BE2C (cell line): ENCODE results near the gene CLEC16A.
A peak's percentile ranks its signal among the peaks of the same experiment; 100 is the strongest.

Experiments
- DNase-seq: peaks from one replicate; pipeline ENCODE4 v3.0.0-alpha.2; 2020
- H3K27me3 ChIP-seq: fragments of 250-450 bp; sonication (Bioruptor Pico); 2 replicates; pipeline ENCODE4 v1.5.1; 2020; ENCODE audit warnings: mild to moderate bottlenecking
- H3K36me3 ChIP-seq: fragments of 250-450 bp; sonication (Bioruptor Pico); 2 replicates; pipeline ENCODE4 v1.5.1; 2020; ENCODE audit warnings: mild to moderate bottlenecking
- H3K4me1 ChIP-seq: fragments of 250-450 bp; sonication (Bioruptor Pico); 2 replicates; pipeline ENCODE4 v1.5.1; 2020
- H3K4me3 ChIP-seq: 2 replicates; pipeline ENCODE4 v1.5.1; 2011; ENCODE audit warnings: low read depth, low read length
- H3K9me3 ChIP-seq: fragments of 250-450 bp; sonication (Bioruptor Pico); 2 replicates; pipeline ENCODE4 v1.5.1; 2020
- TF ChIP-seq, protein P1 (sequence below): IDR thresholded peaks from 2 replicates; pipeline ENCODE4 v1.5.1; 2012; ENCODE audit warnings: mild to moderate bottlenecking, low read depth, low read length

Gene CLEC16A

GRCh38 chr16:11150190-11150589 lies 205.8 kb downstream of the CLEC16A start:
- no peaks in the 10 kb centered on the region for H3K27me3 ChIP-seq
- H3K36me3 ChIP-seq: no peaks in the 10 kb centered on the region
- TF ChIP-seq, protein P1, sequence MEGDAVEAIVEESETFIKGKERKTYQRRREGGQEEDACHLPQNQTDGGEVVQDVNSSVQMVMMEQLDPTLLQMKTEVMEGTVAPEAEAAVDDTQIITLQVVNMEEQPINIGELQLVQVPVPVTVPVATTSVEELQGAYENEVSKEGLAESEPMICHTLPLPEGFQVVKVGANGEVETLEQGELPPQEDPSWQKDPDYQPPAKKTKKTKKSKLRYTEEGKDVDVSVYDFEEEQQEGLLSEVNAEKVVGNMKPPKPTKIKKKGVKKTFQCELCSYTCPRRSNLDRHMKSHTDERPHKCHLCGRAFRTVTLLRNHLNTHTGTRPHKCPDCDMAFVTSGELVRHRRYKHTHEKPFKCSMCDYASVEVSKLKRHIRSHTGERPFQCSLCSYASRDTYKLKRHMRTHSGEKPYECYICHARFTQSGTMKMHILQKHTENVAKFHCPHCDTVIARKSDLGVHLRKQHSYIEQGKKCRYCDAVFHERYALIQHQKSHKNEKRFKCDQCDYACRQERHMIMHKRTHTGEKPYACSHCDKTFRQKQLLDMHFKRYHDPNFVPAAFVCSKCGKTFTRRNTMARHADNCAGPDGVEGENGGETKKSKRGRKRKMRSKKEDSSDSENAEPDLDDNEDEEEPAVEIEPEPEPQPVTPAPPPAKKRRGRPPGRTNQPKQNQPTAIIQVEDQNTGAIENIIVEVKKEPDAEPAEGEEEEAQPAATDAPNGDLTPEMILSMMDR: no peak
- H3K9me3 ChIP-seq: no peaks in the 10 kb centered on the region
- no peak for DNase-seq
- H3K4me3 ChIP-seq: no peak overlapping the region
- peaks cover 16% of the 10 kb centered on the region for H3K4me1 ChIP-seq

DNA sequence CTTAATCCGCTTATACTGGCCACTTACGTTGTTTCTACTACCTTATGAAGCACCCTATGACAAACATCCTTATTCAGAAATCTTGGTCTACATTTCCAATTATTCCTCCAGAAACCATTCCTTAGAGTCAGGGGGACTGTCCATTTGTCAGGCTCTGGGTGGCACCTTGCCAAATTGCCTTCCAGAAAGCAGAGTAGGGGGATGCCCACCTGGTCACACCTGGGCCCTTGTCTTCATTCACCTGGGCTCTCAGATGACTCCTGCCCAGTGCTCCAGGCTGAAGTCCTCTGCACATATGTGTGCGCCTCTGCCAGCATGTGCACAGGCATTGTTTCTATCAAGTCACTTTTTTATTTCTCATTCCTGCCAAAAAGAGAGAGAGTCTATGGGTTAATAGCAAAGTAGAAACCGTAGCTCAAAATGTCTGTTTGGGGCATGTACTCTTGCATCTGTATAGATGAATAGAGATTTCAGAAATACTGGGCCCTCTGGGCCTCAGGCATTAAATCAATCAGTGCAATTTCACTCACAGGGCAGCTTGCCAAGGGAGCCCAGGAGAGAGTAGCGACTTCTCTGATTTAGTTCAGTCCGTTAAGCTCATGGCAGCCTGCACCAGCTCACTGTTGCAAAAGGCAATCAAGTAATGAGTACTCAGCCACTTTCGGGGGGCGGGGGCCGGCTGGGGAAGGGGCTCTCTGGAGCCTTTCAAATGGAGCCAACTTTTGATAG lies 207.0 kb downstream of the CLEC16A start:
- no peaks in the 10 kb centered on the region for H3K27me3 ChIP-seq
- peak overlapping the region; percentile 29 for H3K4me3 ChIP-seq
- DNase-seq: peak; percentile 86
- no peaks in the 10 kb centered on the region for H3K9me3 ChIP-seq
- TF ChIP-seq, protein P1: no peak
- H3K4me1 ChIP-seq: peaks cover 16% of the 10 kb centered on the region
- H3K36me3 ChIP-seq: no peaks in the 10 kb centered on the region

GRCh38 chr16:11151885-11152629 lies 207.7 kb downstream of the CLEC16A start:
- Histone ChIP-seq H3K9me3 (no peaks in the 10 kb centered on the region), H3K4me3 (peak overlapping the region; percentile 29), H3K36me3 (no peaks in the 10 kb centered on the region), H3K27me3 (no peaks in the 10 kb centered on the region), H3K4me1 (peaks cover 16% of the 10 kb centered on the region)
- TF ChIP-seq, protein P1: no peak
- peak; percentile 59 for DNase-seq

DNA sequence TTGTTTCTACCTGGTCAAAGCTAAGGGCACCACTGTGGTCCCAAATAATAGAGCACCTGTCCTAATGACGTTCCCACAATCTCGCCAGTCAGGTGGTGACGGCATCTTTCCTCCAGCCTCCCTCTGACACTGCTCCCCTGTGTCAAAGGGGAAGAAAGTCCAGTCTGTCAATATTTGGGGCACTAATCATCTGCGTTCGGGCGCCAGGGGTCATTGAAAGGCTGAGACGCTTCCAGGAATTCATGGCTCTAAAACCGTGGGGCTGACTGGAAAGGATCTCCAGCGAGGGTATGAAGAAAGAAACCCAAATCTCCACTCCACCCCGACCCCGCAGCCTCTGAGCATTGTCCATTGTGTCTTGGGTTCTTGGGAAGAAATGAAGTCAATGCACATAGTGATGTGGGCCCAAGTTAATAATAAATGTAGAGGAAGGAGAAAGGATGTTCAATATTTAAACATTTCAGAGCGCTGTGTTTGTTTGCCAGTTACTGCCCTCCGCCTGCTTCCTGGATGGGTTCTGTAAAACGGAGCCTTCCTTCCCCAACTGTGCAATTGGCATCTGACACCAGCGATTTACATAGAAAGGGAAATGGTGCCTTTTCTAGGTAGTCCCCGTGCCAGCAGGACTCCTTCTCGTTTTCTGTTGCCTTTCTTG lies 208.4 kb downstream of the CLEC16A start:
- H3K27me3 ChIP-seq: no peaks in the 10 kb centered on the region
- H3K4me3 ChIP-seq: no peak overlapping the region
- peaks cover 16% of the 10 kb centered on the region for H3K4me1 ChIP-seq
- H3K36me3 ChIP-seq: no peaks in the 10 kb centered on the region
- H3K9me3 ChIP-seq: no peaks in the 10 kb centered on the region
- no peak for DNase-seq
- TF ChIP-seq, protein P1: no peak

DNA sequence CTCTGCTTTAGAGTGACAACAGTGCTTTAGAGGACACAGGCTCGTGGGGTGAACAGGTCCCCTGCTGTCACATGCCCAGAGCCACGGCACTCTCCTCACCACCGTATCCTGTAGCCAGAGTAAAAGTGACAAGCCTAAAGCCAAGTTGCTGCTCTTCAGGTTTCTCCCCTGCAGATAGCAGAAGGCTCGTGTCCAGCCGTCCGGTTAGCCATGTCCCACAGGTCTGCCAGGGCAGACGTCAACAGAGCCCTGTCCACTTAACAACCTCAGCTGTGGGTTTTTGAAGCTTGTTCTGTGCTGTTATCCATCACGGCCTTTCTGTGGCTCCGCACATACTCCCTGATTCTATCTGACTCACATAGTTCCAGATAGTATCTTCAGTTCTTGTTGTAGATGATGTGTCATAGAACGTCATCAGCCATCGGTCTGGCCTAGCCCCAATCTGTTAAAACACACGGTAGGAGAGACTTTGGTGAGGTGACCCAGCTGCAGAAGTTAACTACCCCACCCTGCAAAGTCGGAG lies 211.0 kb downstream of the CLEC16A start:
- TF ChIP-seq, protein P1: no peak
- no peaks in the 10 kb centered on the region for H3K9me3 ChIP-seq
- no peak for DNase-seq
- peaks cover 23% of the 10 kb centered on the region for H3K4me1 ChIP-seq
- no peaks in the 10 kb centered on the region for H3K36me3 ChIP-seq
- H3K27me3 ChIP-seq: no peaks in the 10 kb centered on the region
- H3K4me3 ChIP-seq: no peak overlapping the region
